CD4-positive, CD25-positive, alpha-beta regulatory T cell (primary cell): Measurements from ENCODE around the gene RAB8A. TPM values are rescaled to one million over a fixed set of nuclear protein-coding genes. Genes with fewer than 3 reads are reported as not detected.

Experiments used
- polyA plus RNA-seq, 4 donors: library from polyadenylated mRNA; unstranded; fragments of 300-500 nt; fragmentation: Illumina TruSeq; gene quantifications; one replicate each; pipeline ENCODE4 v1.2.3, GENCODE V29; 2021
- total RNA-seq: library from RNA; stranded (reverse); gene quantifications from one replicate; pipeline ENCODE4 v1.2.3, GENCODE V29; 2022

Gene RAB8A
- total and polyA plus RNA-seq, 5 donors from 2014 or later = 79.6 to 93.0 (median 88.1) TPM

Other genes starting within 250 kb of the RAB8A start
- gene CYP4F2, start 213.8 kb upstream of the RAB8A start, total RNA-seq = not detected
- gene CYP4F2, start 213.8 kb upstream of the RAB8A start, polyA plus RNA-seq = not detected
- gene CYP4F11, start 177.4 kb upstream of the RAB8A start, total RNA-seq = not detected
- gene CYP4F11, start 177.4 kb upstream of the RAB8A start, polyA plus RNA-seq = not detected
- not detected for gene OR10H4, start 162.9 kb upstream of the RAB8A start, total RNA-seq
- gene OR10H4, start 162.9 kb upstream of the RAB8A start, polyA plus RNA-seq = not detected
- gene TPM4, start 35.4 kb upstream of the RAB8A start, total RNA-seq = 305 TPM
- 100 to 1,000 TPM; 109 to 163 (median 131) TPM for gene TPM4, start 35.4 kb upstream of the RAB8A start, polyA plus RNA-seq
- gene HSH2D, start 31.8 kb downstream of the RAB8A start, total RNA-seq = 45.5 TPM
- gene HSH2D, start 31.8 kb downstream of the RAB8A start, polyA plus RNA-seq = 10 to 100 TPM in 3 of 4 donors, 1 to 10 TPM in 1; 8.8 to 17.0 (median 12.4) TPM
- gene CIB3, start 61.6 kb downstream of the RAB8A start, total RNA-seq = not detected
- not detected for gene CIB3, start 61.6 kb downstream of the RAB8A start, polyA plus RNA-seq
- 49.4 TPM for gene FAM32A, start 73.5 kb downstream of the RAB8A start, total RNA-seq
- 100 to 1,000 TPM; 153 to 168 (median 157) TPM for gene FAM32A, start 73.5 kb downstream of the RAB8A start, polyA plus RNA-seq
- 108 TPM for gene AP1M1, start 86.0 kb downstream of the RAB8A start, total RNA-seq
- 100 to 1,000 TPM; 153 to 161 (median 159) TPM for gene AP1M1, start 86.0 kb downstream of the RAB8A start, polyA plus RNA-seq
- 725 TPM for gene KLF2, start 212.9 kb downstream of the RAB8A start, total RNA-seq
- gene KLF2, start 212.9 kb downstream of the RAB8A start, polyA plus RNA-seq = 100 to 1,000 TPM in 2 of 4 donors, 10 to 100 TPM in 2; 95.1 to 139 (median 118) TPM